Uterine smooth muscle cell (primary cell): ENCODE measurements around the gene PPM1L. TPM values are rescaled to one million over a fixed set of nuclear protein-coding genes. Genes with fewer than 3 reads are reported as not detected.

ENCODE experiments used
- total RNA-seq: library from RNA; depleted of rRNA; stranded (reverse); fragments of >200 nt; gene quantifications from 2 replicates; pipeline ENCODE4 v1.2.3, GENCODE V29; 2014

The PPM1L gene
- 0.75 and 0.77 TPM in 2 replicates for total RNA-seq

GRCh38 chr3:160755776-160756304 is at the start of gene PPM1L:
Gene PPM1L (plus strand): TSS chr3:160756231.

GRCh38 chr3:161104561-161105551 is 348.8 kb downstream of the PPM1L start, which contains the start of gene B3GALNT1:
Gene B3GALNT1 (minus strand): TSS chr3:161105349. CDS start chr3:161086754, 18,595 bp downstream.

Other genes with a start within 250 kb of the PPM1L start
- 36.6 and 45.6 TPM in 2 replicates for gene KPNA4, start 190.7 kb upstream of the PPM1L start, total RNA-seq
- not detected in 2 replicates for gene ARL14, start 79.1 kb upstream of the PPM1L start, total RNA-seq